GM23338 (cell line): Measurements from ENCODE around the gene ENOPH1.

Experiments
- CREB1 ChIP-seq: fragments of 250-450 bp; sonication (Bioruptor Pico); IDR thresholded peaks from 2 replicates; pipeline ENCODE4 v1.5.0; 2020; ENCODE audit warnings: low read depth, mild to moderate bottlenecking, moderate library complexity
- CTCF ChIP-seq, 2 experiments: fragments of 200-600 bp in 1 of 2; sonication (generic) in 1 of 2; conservative IDR thresholded peaks; 2 replicates each; pipeline versions ENCODE4 v1.5.1 to v1.6.1; 2016 to 2017; ENCODE audit warnings: antibody characterized with exemption in 2 of 2, low read depth in 2 of 2, mild to moderate bottlenecking in 2 of 2, moderate library complexity in 1 of 2
- EZH2 ChIP-seq: fragments of 200-600 bp; sonication (generic); IDR thresholded peaks from one replicate; pipeline ENCODE4 v1.8.0; 2017; ENCODE audit warnings: antibody characterized with exemption, mild to moderate bottlenecking, low read depth; ENCODE audit not compliant: unreplicated experiment
- EZH2phosphoT487 ChIP-seq: fragments of 200-600 bp; sonication (generic); IDR thresholded peaks from one replicate; pipeline ENCODE4 v1.8.1; 2018; ENCODE audit warnings: antibody characterized with exemption; ENCODE audit not compliant: unreplicated experiment
- JUNB ChIP-seq: IDR thresholded peaks from one replicate; pipeline ENCODE4 v1.6.1; 2016; ENCODE audit warnings: antibody characterized with exemption; ENCODE audit not compliant: unreplicated experiment
- POLR2AphosphoS5 ChIP-seq: IDR thresholded peaks from 2 replicates; pipeline ENCODE4 v1.6.1; 2016; ENCODE audit warnings: antibody characterized with exemption, low read depth
- ZNF331 ChIP-seq: fragments of 250-450 bp; sonication (Bioruptor Pico); IDR thresholded peaks from 2 replicates; pipeline ENCODE4 v1.5.0; 2020; ENCODE audit warnings: low read depth, mild to moderate bottlenecking, moderate library complexity
- TF ChIP-seq, protein P1 (sequence below): IDR thresholded peaks from one replicate; pipeline ENCODE4 v1.6.1; 2018; ENCODE audit warnings: antibody characterized with exemption; ENCODE audit not compliant: unreplicated experiment

- TF ChIP-seq EZH2 (no peak), CTCF (conservative IDR thresholded peaks at IDR 0.05; ENCODE audit: low read depth in 2 of 2) (no peak), ZNF331 (CRISPR knock-in tag) (no peak), POLR2AphosphoS5 (no peak), JUNB (no peak), EZH2phosphoT487 (no peak), CREB1 (no peak)
- TF ChIP-seq, protein P1, sequence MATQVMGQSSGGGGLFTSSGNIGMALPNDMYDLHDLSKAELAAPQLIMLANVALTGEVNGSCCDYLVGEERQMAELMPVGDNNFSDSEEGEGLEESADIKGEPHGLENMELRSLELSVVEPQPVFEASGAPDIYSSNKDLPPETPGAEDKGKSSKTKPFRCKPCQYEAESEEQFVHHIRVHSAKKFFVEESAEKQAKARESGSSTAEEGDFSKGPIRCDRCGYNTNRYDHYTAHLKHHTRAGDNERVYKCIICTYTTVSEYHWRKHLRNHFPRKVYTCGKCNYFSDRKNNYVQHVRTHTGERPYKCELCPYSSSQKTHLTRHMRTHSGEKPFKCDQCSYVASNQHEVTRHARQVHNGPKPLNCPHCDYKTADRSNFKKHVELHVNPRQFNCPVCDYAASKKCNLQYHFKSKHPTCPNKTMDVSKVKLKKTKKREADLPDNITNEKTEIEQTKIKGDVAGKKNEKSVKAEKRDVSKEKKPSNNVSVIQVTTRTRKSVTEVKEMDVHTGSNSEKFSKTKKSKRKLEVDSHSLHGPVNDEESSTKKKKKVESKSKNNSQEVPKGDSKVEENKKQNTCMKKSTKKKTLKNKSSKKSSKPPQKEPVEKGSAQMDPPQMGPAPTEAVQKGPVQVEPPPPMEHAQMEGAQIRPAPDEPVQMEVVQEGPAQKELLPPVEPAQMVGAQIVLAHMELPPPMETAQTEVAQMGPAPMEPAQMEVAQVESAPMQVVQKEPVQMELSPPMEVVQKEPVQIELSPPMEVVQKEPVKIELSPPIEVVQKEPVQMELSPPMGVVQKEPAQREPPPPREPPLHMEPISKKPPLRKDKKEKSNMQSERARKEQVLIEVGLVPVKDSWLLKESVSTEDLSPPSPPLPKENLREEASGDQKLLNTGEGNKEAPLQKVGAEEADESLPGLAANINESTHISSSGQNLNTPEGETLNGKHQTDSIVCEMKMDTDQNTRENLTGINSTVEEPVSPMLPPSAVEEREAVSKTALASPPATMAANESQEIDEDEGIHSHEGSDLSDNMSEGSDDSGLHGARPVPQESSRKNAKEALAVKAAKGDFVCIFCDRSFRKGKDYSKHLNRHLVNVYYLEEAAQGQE = no peak
Measured at GRCh38 chr4:82430964-82431745, 765 bp downstream of the ENOPH1 start.
